ENCODE data around the gene TSPAN15.

Gene TSPAN15

GRCh38 chr10:69418052-69418752 is 33.1 kb upstream of the TSPAN15 start:
- DNase-seq, result no peak

- DNase-seq, result no peak
Observed at GRCh38 chr10:69419096-69419743, 32.0 kb upstream of the TSPAN15 start.

GRCh38 chr10:69419744-69420126 is 31.5 kb upstream of the TSPAN15 start:
- DNase-seq, result no peak

GRCh38 chr10:69421611-69422308 is 29.5 kb upstream of the TSPAN15 start:
- peak; percentile 55 to 59 (median 57) for DNase-seq

GRCh38 chr10:69422676-69423075 is 28.6 kb upstream of the TSPAN15 start:
- no peak for DNase-seq

- DNase-seq, result no peak
Observed at GRCh38 chr10:69425041-69425440, 26.2 kb upstream of the TSPAN15 start.

- peak in 2 of 3 donors; percentile 28 to 38 for DNase-seq
Observed at GRCh38 chr10:69425511-69426298, 25.6 kb upstream of the TSPAN15 start.

- DNase-seq, result no peak
Observed at GRCh38 chr10:69426376-69426727, 24.9 kb upstream of the TSPAN15 start.

GRCh38 chr10:69428165-69428564 is 23.1 kb upstream of the TSPAN15 start:
- DNase-seq, result no peak

GRCh38 chr10:69434169-69434568 is 17.1 kb upstream of the TSPAN15 start:
- DNase-seq, result no peak

GRCh38 chr10:69434926-69435325 is 16.3 kb upstream of the TSPAN15 start:
- DNase-seq, result no peak

- no peak for DNase-seq
Observed at GRCh38 chr10:69435966-69436520, 15.2 kb upstream of the TSPAN15 start.

- DNase-seq, result no peak
Observed at GRCh38 chr10:69437321-69438259, 13.7 kb upstream of the TSPAN15 start.

GRCh38 chr10:69438536-69439349 is 12.5 kb upstream of the TSPAN15 start:
- peak; percentile 76 to 86 (median 81) for DNase-seq

GRCh38 chr10:69439350-69439739 is 11.9 kb upstream of the TSPAN15 start:
- no peak for DNase-seq

GRCh38 chr10:69439813-69440506 is 11.3 kb upstream of the TSPAN15 start:
- peak; percentile 63 to 73 (median 71) for DNase-seq

GRCh38 chr10:69443354-69443753 is 7.9 kb upstream of the TSPAN15 start:
- no peak for DNase-seq

GRCh38 chr10:69445041-69445440 is 6.2 kb upstream of the TSPAN15 start:
- DNase-seq, result peak in 2 of 3 donors; percentile 27 to 50

- DNase-seq, result no peak
Observed at GRCh38 chr10:69446229-69446628, 5.0 kb upstream of the TSPAN15 start.

- DNase-seq, result peak in 2 of 3 donors; percentile 49 to 50
Observed at GRCh38 chr10:69446650-69447151, 4.6 kb upstream of the TSPAN15 start.

Data from suppressor macrophage treated with lipopolysaccharide for 1 hour (primary cell).